ENCODE results near the gene GPC6.
A peak's percentile ranks its signal among the peaks of the same experiment; 100 is the strongest.

DNA sequence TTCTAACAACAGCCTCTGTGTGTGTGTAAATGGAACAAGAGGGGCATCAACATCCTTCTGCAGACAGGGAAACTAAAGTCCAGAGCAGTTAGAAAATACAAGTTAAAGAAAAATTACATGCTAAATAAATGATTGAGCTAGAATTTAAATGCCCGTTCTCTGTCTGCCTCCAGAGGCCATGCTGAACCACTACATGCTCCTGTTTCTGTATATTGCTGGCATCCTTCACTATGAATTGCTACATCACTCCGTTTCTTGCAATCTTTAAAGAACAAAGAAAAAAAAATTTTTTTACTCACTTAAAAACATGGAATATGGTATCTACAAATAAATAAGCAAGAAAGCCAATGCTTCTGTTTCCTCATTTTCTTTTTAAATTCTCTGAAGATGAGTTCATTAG lies 1205.0 kb downstream of the GPC6 start:
- TF ChIP-seq CTCF (conservative IDR thresholded peaks at IDR 0.05) (peak; percentile 28), ZFX (IDR thresholded peaks at IDR 0.05) (no peak)
